Fibroblast of lung (primary cell): ENCODE measurements around the gene NEDD4L.

Experiments used
- CTCF ChIP-seq, 2 donors: IDR thresholded peaks in 1 of 2; conservative IDR thresholded peaks in 1 of 2; 1 replicate in 1 of 2; 2 replicates in 1 of 2; pipeline ENCODE4 v1.5.1; 2011 to 2012; ENCODE audit warnings: low read length in 2 of 2, control low read depth in 1 of 2, inconsistent platforms in 1 of 2, low read depth in 1 of 2, mild to moderate bottlenecking in 1 of 2
- EZH2 ChIP-seq: IDR thresholded peaks from 2 replicates; pipeline ENCODE4 v1.5.1; 2012; ENCODE audit warnings: low read length, control low read depth, mild to moderate bottlenecking; ENCODE audit errors: missing control alignments

- no peak for TF ChIP-seq CTCF (conservative IDR thresholded peaks at IDR 0.05 in 1 of 2, IDR thresholded peaks at IDR 0.05 in 1 of 2; ENCODE audit: low read depth in 1 of 2, low read length in 2 of 2)
- no peak for TF ChIP-seq EZH2
Observed at GRCh38 chr18:58416704-58417683, 373.0 kb downstream of the NEDD4L start.
